ENCODE measurements around the gene PIM3. TPM values are rescaled to one million over a fixed set of nuclear protein-coding genes. Genes with fewer than 3 reads are reported as not detected.

The PIM3 gene
- total RNA-seq, 1 experiment from 2014 or later, result 58.2 TPM

GRCh38 chr22:49956418-49956770 is 4.2 kb upstream of the PIM3 start:
- BruUV-seq (replicated peaks), result no TSS peak
- in situ Hi-C loops (cut with HindIII; ENCODE audit: low pct_unique_long_range_greater_than_20kb, low sequenced_read_pairs), result no loop called here
- intact Hi-C loops (cut with micrococcal nuclease; ENCODE audit: unreplicated experiment), result no loop called here
- CTCF ChIA-PET, result no interaction called here
- TF ChIP-seq TCF7L2 (IDR thresholded peaks at IDR 0.05; ENCODE audit: low read depth, low read length), result no peak
- TF ChIP-seq, protein P1, sequence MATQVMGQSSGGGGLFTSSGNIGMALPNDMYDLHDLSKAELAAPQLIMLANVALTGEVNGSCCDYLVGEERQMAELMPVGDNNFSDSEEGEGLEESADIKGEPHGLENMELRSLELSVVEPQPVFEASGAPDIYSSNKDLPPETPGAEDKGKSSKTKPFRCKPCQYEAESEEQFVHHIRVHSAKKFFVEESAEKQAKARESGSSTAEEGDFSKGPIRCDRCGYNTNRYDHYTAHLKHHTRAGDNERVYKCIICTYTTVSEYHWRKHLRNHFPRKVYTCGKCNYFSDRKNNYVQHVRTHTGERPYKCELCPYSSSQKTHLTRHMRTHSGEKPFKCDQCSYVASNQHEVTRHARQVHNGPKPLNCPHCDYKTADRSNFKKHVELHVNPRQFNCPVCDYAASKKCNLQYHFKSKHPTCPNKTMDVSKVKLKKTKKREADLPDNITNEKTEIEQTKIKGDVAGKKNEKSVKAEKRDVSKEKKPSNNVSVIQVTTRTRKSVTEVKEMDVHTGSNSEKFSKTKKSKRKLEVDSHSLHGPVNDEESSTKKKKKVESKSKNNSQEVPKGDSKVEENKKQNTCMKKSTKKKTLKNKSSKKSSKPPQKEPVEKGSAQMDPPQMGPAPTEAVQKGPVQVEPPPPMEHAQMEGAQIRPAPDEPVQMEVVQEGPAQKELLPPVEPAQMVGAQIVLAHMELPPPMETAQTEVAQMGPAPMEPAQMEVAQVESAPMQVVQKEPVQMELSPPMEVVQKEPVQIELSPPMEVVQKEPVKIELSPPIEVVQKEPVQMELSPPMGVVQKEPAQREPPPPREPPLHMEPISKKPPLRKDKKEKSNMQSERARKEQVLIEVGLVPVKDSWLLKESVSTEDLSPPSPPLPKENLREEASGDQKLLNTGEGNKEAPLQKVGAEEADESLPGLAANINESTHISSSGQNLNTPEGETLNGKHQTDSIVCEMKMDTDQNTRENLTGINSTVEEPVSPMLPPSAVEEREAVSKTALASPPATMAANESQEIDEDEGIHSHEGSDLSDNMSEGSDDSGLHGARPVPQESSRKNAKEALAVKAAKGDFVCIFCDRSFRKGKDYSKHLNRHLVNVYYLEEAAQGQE (IDR thresholded peaks at IDR 0.05; ENCODE audit: insufficient read depth in 1 of 2, low read depth in 2 of 2, low read length in 1 of 2), result no peak
- TF ChIP-seq SIN3A (IDR thresholded peaks at IDR 0.05; ENCODE audit: borderline replicate concordance, insufficient read depth, low read depth, low read length), result no peak
- TF ChIP-seq POLR2AphosphoS5 (IDR thresholded peaks at IDR 0.05; ENCODE audit: low read depth, low read length), result no peak
- TF ChIP-seq, protein P2, sequence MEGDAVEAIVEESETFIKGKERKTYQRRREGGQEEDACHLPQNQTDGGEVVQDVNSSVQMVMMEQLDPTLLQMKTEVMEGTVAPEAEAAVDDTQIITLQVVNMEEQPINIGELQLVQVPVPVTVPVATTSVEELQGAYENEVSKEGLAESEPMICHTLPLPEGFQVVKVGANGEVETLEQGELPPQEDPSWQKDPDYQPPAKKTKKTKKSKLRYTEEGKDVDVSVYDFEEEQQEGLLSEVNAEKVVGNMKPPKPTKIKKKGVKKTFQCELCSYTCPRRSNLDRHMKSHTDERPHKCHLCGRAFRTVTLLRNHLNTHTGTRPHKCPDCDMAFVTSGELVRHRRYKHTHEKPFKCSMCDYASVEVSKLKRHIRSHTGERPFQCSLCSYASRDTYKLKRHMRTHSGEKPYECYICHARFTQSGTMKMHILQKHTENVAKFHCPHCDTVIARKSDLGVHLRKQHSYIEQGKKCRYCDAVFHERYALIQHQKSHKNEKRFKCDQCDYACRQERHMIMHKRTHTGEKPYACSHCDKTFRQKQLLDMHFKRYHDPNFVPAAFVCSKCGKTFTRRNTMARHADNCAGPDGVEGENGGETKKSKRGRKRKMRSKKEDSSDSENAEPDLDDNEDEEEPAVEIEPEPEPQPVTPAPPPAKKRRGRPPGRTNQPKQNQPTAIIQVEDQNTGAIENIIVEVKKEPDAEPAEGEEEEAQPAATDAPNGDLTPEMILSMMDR (IDR thresholded peaks at IDR 0.05), result no peak
- H3K4me3 ChIP-seq (ENCODE audit: low read depth in 2 of 2, low read length in 2 of 2), result no peak overlapping the region
- no peaks in the 10 kb centered on the region for H3K27me3 ChIP-seq (ENCODE audit: control insufficient read depth, insufficient read depth, low read length)
- DNase-seq (ENCODE audit: low read depth, low spot score) (no peak), ATAC-seq (no peak)
- no peaks in the 10 kb centered on the region for H3K9me3 ChIP-seq (ENCODE audit: control insufficient read depth, insufficient read depth, low read depth, low read length)
- H3K36me3 ChIP-seq (ENCODE audit: control insufficient read depth, insufficient read depth, low read length), result no peaks in the 10 kb centered on the region; the same call in 1 of the 2 replicates
- H3K4me1 ChIP-seq (ENCODE audit: control insufficient read depth, insufficient read depth, low read length), result peaks cover 54% of the 10 kb centered on the region
- POLR2A ChIA-PET, result no interaction called here
- no peak overlapping the region for H3K27ac ChIP-seq (ENCODE audit: low read length)

GRCh38 chr22:49956914-49957825 is 3.4 kb upstream of the PIM3 start:
- intact Hi-C loops (cut with micrococcal nuclease; ENCODE audit: unreplicated experiment), result no loop called here
- no TSS peak for BruUV-seq (replicated peaks)
- CTCF ChIA-PET, result no interaction called here
- no peak for DNase-seq (ENCODE audit: low read depth, low spot score)
- no peak for TF ChIP-seq SIN3A (IDR thresholded peaks at IDR 0.05; ENCODE audit: borderline replicate concordance, insufficient read depth, low read depth, low read length)
- no peak for TF ChIP-seq TCF7L2 (IDR thresholded peaks at IDR 0.05; ENCODE audit: low read depth, low read length)
- TF ChIP-seq, protein P2 (IDR thresholded peaks at IDR 0.05), result no peak
- no peak for TF ChIP-seq POLR2AphosphoS5 (IDR thresholded peaks at IDR 0.05; ENCODE audit: low read depth, low read length)
- TF ChIP-seq, protein P1 (IDR thresholded peaks at IDR 0.05; ENCODE audit: insufficient read depth in 1 of 2, low read depth in 2 of 2, low read length in 1 of 2), result no peak
- H3K4me3 ChIP-seq (ENCODE audit: low read depth in 2 of 2, low read length in 2 of 2), result no peak overlapping the region
- no peak overlapping the region for H3K27ac ChIP-seq (ENCODE audit: low read length)
- POLR2A ChIA-PET, result interaction anchor here (0.5 kb wide), 1 partner anchor 21 kb away, joined by 9 read pairs; no protein-coding TSS in a partner anchor
- H3K27me3 ChIP-seq (ENCODE audit: control insufficient read depth, insufficient read depth, low read length), result no peaks in the 10 kb centered on the region
- no peak for ATAC-seq
- in situ Hi-C loops (cut with HindIII; ENCODE audit: low pct_unique_long_range_greater_than_20kb, low sequenced_read_pairs), result no loop called here
- H3K9me3 ChIP-seq (ENCODE audit: control insufficient read depth, insufficient read depth, low read depth, low read length), result no peaks in the 10 kb centered on the region
- no peaks in the 10 kb centered on the region; the same call in 1 of the 2 replicates for H3K36me3 ChIP-seq (ENCODE audit: control insufficient read depth, insufficient read depth, low read length)
- H3K4me1 ChIP-seq (ENCODE audit: control insufficient read depth, insufficient read depth, low read length), result peaks cover 46% of the 10 kb centered on the region
